Choroid plexus epithelial cell (primary cell): ENCODE data around the gene PLIN4.

ENCODE experiments used
- DNase-seq: peaks from one replicate; pipeline ENCODE4 v3.0.0-alpha.2; 2010; ENCODE audit warnings: low read depth
- H3K4me3 ChIP-seq: 2 replicates; pipeline ENCODE4 v1.5.1; 2011; ENCODE audit warnings: low read depth, mild to moderate bottlenecking, control low read depth, low read length, moderate library complexity
- CTCF ChIP-seq: conservative IDR thresholded peaks from 2 replicates; pipeline ENCODE4 v1.5.1; 2011; ENCODE audit warnings: low read depth, mild to moderate bottlenecking, control low read depth, inconsistent platforms, low read length, moderate library complexity

Gene PLIN4

GRCh38 chr19:4504297-4504701 is 14.0 kb downstream of the PLIN4 start:
- no peak for TF ChIP-seq CTCF
- no peak for DNase-seq
- H3K4me3 ChIP-seq: no peak overlapping the region

GRCh38 chr19:4503825-4504170 is 14.5 kb downstream of the PLIN4 start:
- no peak for DNase-seq
- TF ChIP-seq CTCF: no peak
- H3K4me3 ChIP-seq: no peak overlapping the region

- TF ChIP-seq CTCF: no peak
- DNase-seq: no peak
- no peak overlapping the region for H3K4me3 ChIP-seq
Observed at GRCh38 chr19:4503132-4503824, 15.0 kb downstream of the PLIN4 start.

GRCh38 chr19:4502282-4503131 is 15.8 kb downstream of the PLIN4 start:
- no peak for DNase-seq
- TF ChIP-seq CTCF: no peak
- no peak overlapping the region for H3K4me3 ChIP-seq

GRCh38 chr19:4501691-4502090 is 16.6 kb downstream of the PLIN4 start:
- DNase-seq: no peak
- no peak overlapping the region for H3K4me3 ChIP-seq
- TF ChIP-seq CTCF: no peak

GRCh38 chr19:4500841-4501591 is 17.3 kb downstream of the PLIN4 start:
- H3K4me3 ChIP-seq: no peak overlapping the region
- no peak for DNase-seq
- no peak for TF ChIP-seq CTCF
